HCT116 (cell line): ENCODE data around the gene C5AR2. TPM values are rescaled to one million over a fixed set of nuclear protein-coding genes. Genes with fewer than 3 reads are reported as not detected.
"Not testable (repeated sequence)": the region's sequence is repeated elsewhere in the genome, so short reads cannot be mapped to it uniquely, and the experiment has no call there.

Source experiments
- ATAC-seq: fragments of 200-7000 bp; cut with Tn5 transposase; 2 replicates; pipeline ENCODE4 v1.9.1; 2020; ENCODE audit warnings: mild to moderate bottlenecking, moderate library complexity
- BruUV-seq: library from RNA; stranded (reverse); fragments of 400-500 nt; replicated peaks from 2 replicates; lab custom pipeline; 2021; lab: Mats Ljungman, UMichigan
- CTCF ChIA-PET: fragments of 300-600 bp; sonication (Branson Sonifier 250); formaldehyde crosslinking; loops from one replicate; lab custom pipeline; 2021; ENCODE audit warnings: antibody characterized with exemption; lab: Charles Lee
- POLR2A ChIA-PET: fragments of 300-600, 350-600 bp; sonication (Branson Sonifier 250); formaldehyde crosslinking; loops from one replicate; lab custom pipeline; 2021; ENCODE audit warnings: antibody characterized with exemption; lab: Charles Lee
- RAD21 ChIA-PET, 2 experiments: fragments of 300-600 bp; sonication (Branson Sonifier 250); formaldehyde crosslinking; loops; one replicate each; lab custom pipeline; 2023; ENCODE audit warnings: low total read pairs in 2 of 2; ENCODE audit not compliant: uncharacterized antibody in 2 of 2, unreplicated experiment in 2 of 2, low non-redundant PET in 1 of 2; lab: Charles Lee
- DNase-seq: peaks from one replicate; pipeline ENCODE4 v3.0.0-alpha.2; 2010; ENCODE audit warnings: low read depth, low spot score
- H2AFZ ChIP-seq: fragments of 200-600 bp; shearing (Covaris generic), sonication (generic); 2 replicates; pipeline ENCODE4 v1.6.1; 2017; ENCODE audit warnings: low read depth, mixed run types, mixed read lengths, antibody characterized with exemption, low read length; ENCODE audit not compliant: poor library complexity, severe bottlenecking
- H3K27ac ChIP-seq: 2 replicates; pipeline ENCODE4 v1.5.1; 2012; ENCODE audit warnings: low read depth, low read length
- H3K27me3 ChIP-seq: fragments of 200-600 bp; sonication (generic); 2 replicates; pipeline ENCODE4 v1.6.1; 2016; ENCODE audit warnings: mixed run types, low read length, mixed read lengths; ENCODE audit not compliant: insufficient read depth
- H3K36me3 ChIP-seq, 2 experiments: fragments of 200-500 bp in 1 of 2; fragments of 200-600 bp in 1 of 2; sonication (Bioruptor generic) in 1 of 2; sonication (generic) in 1 of 2; 2 replicates each; pipeline versions ENCODE4 v1.5.1 to v1.6.1; 2014 to 2016; ENCODE audit warnings: low read length in 2 of 2, inconsistent platforms in 1 of 2, mixed read lengths in 1 of 2, mixed run types in 1 of 2; ENCODE audit not compliant: insufficient read depth in 2 of 2, control insufficient read depth in 1 of 2
- H3K4me1 ChIP-seq, 2 experiments: fragments of 200-600 bp in 1 of 2; sonication (generic) in 1 of 2; 2 replicates each; pipeline versions ENCODE4 v1.5.1 to v1.6.1; 2012 to 2017; ENCODE audit warnings: low read length in 2 of 2, inconsistent platforms in 1 of 2, mild to moderate bottlenecking in 1 of 2, mixed read lengths in 1 of 2, mixed run types in 1 of 2, moderate library complexity in 1 of 2; ENCODE audit not compliant: insufficient read depth in 2 of 2, control insufficient read depth in 1 of 2
- H3K4me2 ChIP-seq: fragments of 200-600 bp; sonication (generic); 2 replicates; pipeline ENCODE4 v1.6.1; 2017; ENCODE audit warnings: mixed run types, low read length, mixed read lengths
- H3K4me3 ChIP-seq, 2 experiments: fragments of 200-600 bp in 1 of 2; sonication (generic) in 1 of 2; replicated peaks in 1 of 2; 2 replicates each; pipeline ENCODE4 v1.5.1; 2011 to 2016; ENCODE audit warnings: low read length in 2 of 2, control low read depth in 1 of 2, low read depth in 1 of 2, mild to moderate bottlenecking in 1 of 2, mixed read lengths in 1 of 2, mixed run types in 1 of 2
- H3K79me2 ChIP-seq: fragments of 200-600 bp; sonication (generic); 2 replicates; pipeline ENCODE4 v1.6.1; 2017; ENCODE audit warnings: mild to moderate bottlenecking, mixed run types, low read length, moderate library complexity, mixed read lengths; ENCODE audit not compliant: insufficient read depth
- H3K9ac ChIP-seq: fragments of 200-600 bp; sonication (generic); 2 replicates; pipeline ENCODE4 v1.6.1; 2016; ENCODE audit warnings: low read length, mixed read lengths
- H3K9me2 ChIP-seq: fragments of 200-600 bp; sonication (generic), shearing (Covaris generic); 2 replicates; pipeline ENCODE4 v1.6.1; 2017; ENCODE audit warnings: mixed run types, mild to moderate bottlenecking, moderate library complexity; ENCODE audit not compliant: insufficient read depth
- H3K9me3 ChIP-seq, 2 experiments: fragments of 200-500 bp in 1 of 2; fragments of 200-600 bp in 1 of 2; sonication (Bioruptor generic) in 1 of 2; sonication (generic) in 1 of 2; 2 replicates each; pipeline ENCODE4 v1.6.1; 2014 to 2017; ENCODE audit warnings: low read length in 2 of 2, mixed read lengths in 2 of 2, inconsistent platforms in 1 of 2, low read depth in 1 of 2, mild to moderate bottlenecking in 1 of 2, mixed run types in 1 of 2, moderate library complexity in 1 of 2; ENCODE audit not compliant: control insufficient read depth in 1 of 2, insufficient read depth in 1 of 2
- H4K20me1 ChIP-seq: fragments of 200-600 bp; sonication (generic), shearing (Covaris generic); 2 replicates; pipeline ENCODE4 v1.6.1; 2017; ENCODE audit warnings: mixed run types, mild to moderate bottlenecking, moderate library complexity; ENCODE audit not compliant: insufficient read depth
- POLR2AphosphoS5 ChIP-seq: IDR thresholded peaks from 2 replicates; pipeline ENCODE4 v1.6.1; 2011; ENCODE audit warnings: mild to moderate bottlenecking, low read depth, low read length, moderate library complexity
- intact Hi-C: fragments of 100-400 bp; cut with micrococcal nuclease; formaldehyde crosslinking; loops from 2 replicates; pipeline ENCODE4 v1.10.0; 2022
- total RNA-seq: library from RNA; stranded (reverse); gene quantifications from one replicate; pipeline ENCODE4 v1.2.1, GENCODE V29; 2021; ENCODE audit not compliant: unreplicated experiment

Gene C5AR2
- total RNA-seq, 1 experiment from 2014 or later, result 0.12 TPM

- intact Hi-C loops, POLR2A ChIA-PET: not testable (repeated sequence)
Observed at GRCh38 chr19:47383890-47384289, 51.9 kb downstream of the C5AR2 start.

GRCh38 chr19:47384533-47384932, 52.6 kb downstream of the C5AR2 start:
- POLR2A ChIA-PET, ATAC-seq, CTCF ChIA-PET: not testable (repeated sequence)

More at GRCh38 chr19:47383890-47384289, 51.9 kb downstream of the C5AR2 start:
- 0 out of 2 replicates have a peak, but pooled peaks have one; percentile 17 for TF ChIP-seq POLR2AphosphoS5
- TF ChIP-seq, all 23 proteins: peak for 1; not testable (repeated sequence) for 22
- H3K9me2 ChIP-seq, H2AFZ ChIP-seq, H3K4me3 ChIP-seq, H3K27me3 ChIP-seq, DNase-seq, H3K79me2 ChIP-seq, H3K9ac ChIP-seq, H3K4me2 ChIP-seq, H3K4me1 ChIP-seq, RAD21 ChIA-PET, H4K20me1 ChIP-seq, H3K27ac ChIP-seq, CTCF ChIA-PET, BruUV-seq, H3K9me3 ChIP-seq: not testable (repeated sequence)
- peaks cover 12 to 17% of the 10 kb centered on the region in 2 experiments; a peak in 3 of 4 replicates for H3K36me3 ChIP-seq
- peak; percentile 18; the same call in 1 of the 2 replicates for ATAC-seq

GRCh38 chr19:47386582-47386981, 54.6 kb downstream of the C5AR2 start:
- H3K4me3 ChIP-seq, H3K9me2 ChIP-seq, BruUV-seq, RAD21 ChIA-PET, H3K79me2 ChIP-seq, POLR2A ChIA-PET, H3K4me1 ChIP-seq, intact Hi-C loops, H3K27me3 ChIP-seq, H2AFZ ChIP-seq, H3K9me3 ChIP-seq, H3K4me2 ChIP-seq, H3K36me3 ChIP-seq, H3K9ac ChIP-seq, DNase-seq, H3K27ac ChIP-seq, H4K20me1 ChIP-seq, ATAC-seq: not testable (repeated sequence)
- CTCF ChIA-PET, result interaction anchor here (0.7 kb wide), 1 partner anchor 175 kb away, joined by 3 read pairs; no protein-coding TSS in a partner anchor

More at GRCh38 chr19:47384533-47384932, 52.6 kb downstream of the C5AR2 start:
- H3K27ac ChIP-seq, BruUV-seq, H3K9me3 ChIP-seq, H3K4me2 ChIP-seq, H3K4me1 ChIP-seq, DNase-seq, H3K9me2 ChIP-seq, H3K79me2 ChIP-seq, H3K27me3 ChIP-seq, H2AFZ ChIP-seq, H4K20me1 ChIP-seq, RAD21 ChIA-PET, H3K4me3 ChIP-seq, H3K9ac ChIP-seq, intact Hi-C loops: not testable (repeated sequence)
- H3K36me3 ChIP-seq, result peaks cover 12 to 13% of the 10 kb centered on the region in 2 experiments; a peak in 3 of 4 replicates

GRCh38 chr19:47387623-47388022, 55.6 kb downstream of the C5AR2 start:
- H3K9me2 ChIP-seq, H3K79me2 ChIP-seq, POLR2A ChIA-PET, H3K36me3 ChIP-seq, H3K4me3 ChIP-seq, BruUV-seq, H3K27ac ChIP-seq, DNase-seq, H4K20me1 ChIP-seq, H3K27me3 ChIP-seq, H3K9ac ChIP-seq, ATAC-seq, H2AFZ ChIP-seq, CTCF ChIA-PET, H3K9me3 ChIP-seq, intact Hi-C loops, RAD21 ChIA-PET, H3K4me2 ChIP-seq, H3K4me1 ChIP-seq: not testable (repeated sequence)
